Calu3 (cell line): ENCODE data around the gene EARS2. TPM values are rescaled to one million over a fixed set of nuclear protein-coding genes. Genes with fewer than 3 reads are reported as not detected.
"Not testable (repeated sequence)": the region's sequence is repeated elsewhere in the genome, so short reads cannot be mapped to it uniquely, and the experiment has no call there.

Experiments
- BruUV-seq: library from RNA; stranded (reverse); fragments of 400-500 nt; replicated peaks from 2 replicates; lab custom pipeline; 2021; lab: Mats Ljungman, UMichigan
- CTCF ChIA-PET: fragments of 300-600 bp; sonication (Branson Sonifier 250); formaldehyde crosslinking; loops from one replicate; lab custom pipeline; 2022; ENCODE audit warnings: antibody characterized with exemption; lab: Charles Lee
- DNase-seq: peaks from one replicate; pipeline ENCODE4 v3.0.0; 2022
- H3K27ac Mint-ChIP-seq: one replicate; pipeline ENCODE4 v1.8.0; 2022; ENCODE audit warnings: mixed read lengths; ENCODE audit not compliant: unreplicated experiment
- H3K27me3 Mint-ChIP-seq: one replicate; pipeline ENCODE4 v1.8.0; 2022; ENCODE audit warnings: mixed read lengths; ENCODE audit not compliant: unreplicated experiment
- H3K36me3 Mint-ChIP-seq: one replicate; pipeline ENCODE4 v1.8.0; 2022; ENCODE audit warnings: mild to moderate bottlenecking, moderate library complexity, mixed read lengths; ENCODE audit not compliant: insufficient read depth, unreplicated experiment
- H3K4me1 Mint-ChIP-seq: one replicate; pipeline ENCODE4 v1.8.0; 2022; ENCODE audit warnings: mild to moderate bottlenecking, low read depth, mixed read lengths; ENCODE audit not compliant: unreplicated experiment
- H3K4me3 Mint-ChIP-seq: one replicate; pipeline ENCODE4 v1.8.0; 2022; ENCODE audit warnings: mild to moderate bottlenecking, low read depth, moderate library complexity, mixed read lengths; ENCODE audit not compliant: unreplicated experiment
- H3K9me3 Mint-ChIP-seq: one replicate; pipeline ENCODE4 v1.8.0; 2022; ENCODE audit warnings: low read depth, mixed read lengths; ENCODE audit not compliant: unreplicated experiment
- CTCF ChIP-seq: fragments of 200-600 bp; IDR thresholded peaks from one replicate; pipeline ENCODE4 v1.8.0; 2022; ENCODE audit warnings: antibody characterized with exemption; ENCODE audit not compliant: unreplicated experiment
- intact Hi-C: fragments of 100-400 bp; cut with micrococcal nuclease; formaldehyde crosslinking; loops from one replicate; pipeline ENCODE4 v1.10.0; 2022; ENCODE audit not compliant: unreplicated experiment
- total RNA-seq: library from RNA; stranded (reverse); gene quantifications from 2 replicates; pipeline ENCODE4 v1.2.3, GENCODE V29; 2022

EARS2 gene
- total RNA-seq, 1 experiment from 2014 or later: 45.9 TPM

DNA sequence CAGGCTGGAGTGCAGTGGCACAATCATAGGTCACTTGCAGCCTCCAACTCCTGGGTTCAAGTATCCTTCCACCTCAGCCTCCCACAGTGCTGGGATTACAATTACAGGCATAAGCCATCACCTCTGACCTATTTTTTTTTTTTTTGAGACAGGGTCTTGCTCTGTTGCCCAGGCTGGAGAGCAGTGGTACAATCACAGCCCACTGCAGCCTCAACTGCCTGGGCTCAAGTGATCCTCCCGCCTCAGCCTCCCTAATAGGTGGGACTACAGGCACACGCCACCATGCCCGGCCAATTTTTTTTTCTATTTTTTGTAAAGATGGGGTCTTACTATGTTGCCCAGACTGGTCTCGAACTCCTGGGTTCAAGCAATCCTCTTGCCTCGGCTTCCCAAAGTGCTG, 41.3 kb downstream of the EARS2 start:
- peaks cover 29% of the 10 kb centered on the region for H3K36me3 Mint-ChIP-seq
- no peak for TF ChIP-seq CTCF
- CTCF ChIA-PET: interaction anchor here (0.6 kb wide), 1 partner anchor 43 kb away, joined by 3 read pairs; no protein-coding TSS in a partner anchor
- no peak overlapping the region for H3K4me3 Mint-ChIP-seq
- DNase-seq: no peak
- no peaks in the 10 kb centered on the region for H3K27me3 Mint-ChIP-seq
- H3K4me1 Mint-ChIP-seq: peaks cover 2% of the 10 kb centered on the region
- no TSS peak for BruUV-seq
- intact Hi-C loops: no loop called here
- H3K27ac Mint-ChIP-seq: no peak overlapping the region
- no peaks in the 10 kb centered on the region for H3K9me3 Mint-ChIP-seq

GRCh38 chr16:23514381-23515152, 42.6 kb downstream of the EARS2 start:
- CTCF ChIA-PET: no interaction called here
- peaks cover 37% of the 10 kb centered on the region for H3K36me3 Mint-ChIP-seq
- no peak overlapping the region for H3K4me3 Mint-ChIP-seq
- no peak for TF ChIP-seq CTCF
- no peaks in the 10 kb centered on the region for H3K9me3 Mint-ChIP-seq
- no TSS peak for BruUV-seq
- no peaks in the 10 kb centered on the region for H3K27me3 Mint-ChIP-seq
- intact Hi-C loops: no loop called here
- H3K27ac Mint-ChIP-seq: no peak overlapping the region
- DNase-seq: no peak
- H3K4me1 Mint-ChIP-seq: peaks cover 9% of the 10 kb centered on the region

DNA sequence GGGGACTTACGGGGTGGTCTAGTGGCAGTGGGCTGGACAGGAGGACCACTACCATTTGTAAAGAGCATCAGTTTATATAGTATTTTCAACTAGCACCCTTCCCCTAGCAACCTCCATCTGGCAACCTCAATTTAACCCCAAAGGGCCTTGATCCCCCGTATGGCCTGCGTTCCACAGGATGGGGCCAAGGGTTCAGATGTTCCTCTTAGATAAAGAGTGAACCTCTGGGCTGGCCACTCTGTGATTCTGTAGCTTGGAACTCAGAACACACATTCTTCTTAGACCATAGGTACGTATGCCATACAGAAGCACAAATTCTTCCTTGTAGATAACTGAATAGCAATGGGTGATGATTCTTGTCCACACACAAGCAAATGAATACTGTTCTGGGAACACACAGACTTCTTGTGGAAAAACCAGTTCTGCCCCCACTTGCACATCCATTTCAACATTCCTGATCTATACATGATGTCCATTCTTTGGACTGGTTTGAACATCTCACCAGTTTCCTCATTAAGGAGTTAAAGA, 44.9 kb downstream of the EARS2 start:
- no peak for TF ChIP-seq CTCF
- no peak for DNase-seq
- CTCF ChIA-PET: interaction anchor here (0.7 kb wide), 1 partner anchor 937 kb away, joined by 10 read pairs; no protein-coding TSS in a partner anchor
- intact Hi-C loops: no loop called here
- H3K4me1 Mint-ChIP-seq: peaks cover 28% of the 10 kb centered on the region
- H3K27me3 Mint-ChIP-seq: no peaks in the 10 kb centered on the region
- BruUV-seq: no TSS peak
- peaks cover 37% of the 10 kb centered on the region for H3K36me3 Mint-ChIP-seq
- H3K4me3 Mint-ChIP-seq: no peak overlapping the region
- no peaks in the 10 kb centered on the region for H3K9me3 Mint-ChIP-seq
- H3K27ac Mint-ChIP-seq: no peak overlapping the region

DNA sequence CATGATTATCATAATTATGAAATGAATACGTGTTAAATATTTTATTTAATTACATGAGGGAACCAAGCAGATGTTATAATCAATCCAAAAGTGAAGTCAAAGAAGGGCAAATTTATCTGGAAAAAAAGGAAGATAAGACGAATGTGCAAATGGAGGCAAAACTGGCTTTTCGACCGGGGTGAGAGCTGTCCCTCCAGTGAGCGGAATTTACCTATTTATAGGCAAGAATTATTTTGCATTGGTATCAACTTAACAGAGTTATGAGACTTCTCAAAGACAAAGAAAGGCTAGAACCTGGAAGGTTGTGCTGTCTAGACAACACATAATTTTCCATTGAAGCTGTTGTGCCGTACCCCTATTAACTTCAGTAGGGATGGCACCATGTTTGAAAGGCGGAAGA, 45.4 kb downstream of the EARS2 start:
- Mint-ChIP-seq H3K27me3 (no peaks in the 10 kb centered on the region), H3K27ac (no peak overlapping the region), H3K4me1 (peaks cover 33% of the 10 kb centered on the region), H3K9me3 (no peaks in the 10 kb centered on the region), H3K36me3 (peaks cover 37% of the 10 kb centered on the region), H3K4me3 (peak overlapping the region; percentile 86)
- DNase-seq: no peak
- intact Hi-C loops: no loop called here
- CTCF ChIA-PET: interaction anchor here (0.7 kb wide), 1 partner anchor 936 kb away, joined by 10 read pairs; no protein-coding TSS in a partner anchor
- no peak for TF ChIP-seq CTCF
- no TSS peak for BruUV-seq

GRCh38 chr16:23510915-23511270, 46.3 kb downstream of the EARS2 start:
- DNase-seq, intact Hi-C loops, H3K9me3 Mint-ChIP-seq, CTCF ChIA-PET, H3K27me3 Mint-ChIP-seq, BruUV-seq: not testable (repeated sequence)
- Mint-ChIP-seq H3K27ac (peak overlapping the region; percentile 85), H3K36me3 (peaks cover 32% of the 10 kb centered on the region), H3K4me1 (peaks cover 41% of the 10 kb centered on the region), H3K4me3 (peak overlapping the region; percentile 86)
